ENCODE data around the gene TMEM145.

GRCh38 chr19:42370068-42370520 is 57.0 kb downstream of the TMEM145 start:
- no peak for TF ChIP-seq FOXP2 (optimal IDR thresholded peaks at IDR 0.05; ENCODE audit: borderline replicate concordance, extremely low read depth, extremely low read length, insufficient read depth)
- TF ChIP-seq POLR2AphosphoS5 (IDR thresholded peaks at IDR 0.05; ENCODE audit: low read depth, low read length): no peak
- TF ChIP-seq, protein P1, sequence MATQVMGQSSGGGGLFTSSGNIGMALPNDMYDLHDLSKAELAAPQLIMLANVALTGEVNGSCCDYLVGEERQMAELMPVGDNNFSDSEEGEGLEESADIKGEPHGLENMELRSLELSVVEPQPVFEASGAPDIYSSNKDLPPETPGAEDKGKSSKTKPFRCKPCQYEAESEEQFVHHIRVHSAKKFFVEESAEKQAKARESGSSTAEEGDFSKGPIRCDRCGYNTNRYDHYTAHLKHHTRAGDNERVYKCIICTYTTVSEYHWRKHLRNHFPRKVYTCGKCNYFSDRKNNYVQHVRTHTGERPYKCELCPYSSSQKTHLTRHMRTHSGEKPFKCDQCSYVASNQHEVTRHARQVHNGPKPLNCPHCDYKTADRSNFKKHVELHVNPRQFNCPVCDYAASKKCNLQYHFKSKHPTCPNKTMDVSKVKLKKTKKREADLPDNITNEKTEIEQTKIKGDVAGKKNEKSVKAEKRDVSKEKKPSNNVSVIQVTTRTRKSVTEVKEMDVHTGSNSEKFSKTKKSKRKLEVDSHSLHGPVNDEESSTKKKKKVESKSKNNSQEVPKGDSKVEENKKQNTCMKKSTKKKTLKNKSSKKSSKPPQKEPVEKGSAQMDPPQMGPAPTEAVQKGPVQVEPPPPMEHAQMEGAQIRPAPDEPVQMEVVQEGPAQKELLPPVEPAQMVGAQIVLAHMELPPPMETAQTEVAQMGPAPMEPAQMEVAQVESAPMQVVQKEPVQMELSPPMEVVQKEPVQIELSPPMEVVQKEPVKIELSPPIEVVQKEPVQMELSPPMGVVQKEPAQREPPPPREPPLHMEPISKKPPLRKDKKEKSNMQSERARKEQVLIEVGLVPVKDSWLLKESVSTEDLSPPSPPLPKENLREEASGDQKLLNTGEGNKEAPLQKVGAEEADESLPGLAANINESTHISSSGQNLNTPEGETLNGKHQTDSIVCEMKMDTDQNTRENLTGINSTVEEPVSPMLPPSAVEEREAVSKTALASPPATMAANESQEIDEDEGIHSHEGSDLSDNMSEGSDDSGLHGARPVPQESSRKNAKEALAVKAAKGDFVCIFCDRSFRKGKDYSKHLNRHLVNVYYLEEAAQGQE (IDR thresholded peaks at IDR 0.05; ENCODE audit: insufficient read depth in 1 of 2, low read depth in 2 of 2, low read length in 2 of 2): no peak
- no peak for TF ChIP-seq SIN3A (IDR thresholded peaks at IDR 0.05; ENCODE audit: borderline replicate concordance, insufficient read depth, low read length)
